Prostate gland (tissue), 2 donors: ENCODE measurements around the gene JAGN1.

Experiments
- CTCF ChIP-seq, 4 experiments: fragments of 200-600 bp in 2 of 4; fragments of 450-650 bp in 2 of 4; sonication (generic) in 2 of 4; IDR thresholded peaks; 1 replicate in 3 of 4; 2 replicates in 1 of 4; pipeline ENCODE4 v1.5.1; 2016 to 2019; ENCODE audit warnings: antibody characterized with exemption in 4 of 4, mild to moderate bottlenecking in 2 of 4, moderate library complexity in 2 of 4
- POLR2A ChIP-seq: fragments of 450-650 bp; IDR thresholded peaks from one replicate; pipeline ENCODE4 v1.6.1; 2016; ENCODE audit warnings: antibody characterized with exemption, mild to moderate bottlenecking
- POLR2AphosphoS5 ChIP-seq: sonication (generic); formaldehyde crosslinking; IDR thresholded peaks from one replicate; pipeline ENCODE4 v1.6.1; 2017; ENCODE audit warnings: antibody characterized with exemption

DNA sequence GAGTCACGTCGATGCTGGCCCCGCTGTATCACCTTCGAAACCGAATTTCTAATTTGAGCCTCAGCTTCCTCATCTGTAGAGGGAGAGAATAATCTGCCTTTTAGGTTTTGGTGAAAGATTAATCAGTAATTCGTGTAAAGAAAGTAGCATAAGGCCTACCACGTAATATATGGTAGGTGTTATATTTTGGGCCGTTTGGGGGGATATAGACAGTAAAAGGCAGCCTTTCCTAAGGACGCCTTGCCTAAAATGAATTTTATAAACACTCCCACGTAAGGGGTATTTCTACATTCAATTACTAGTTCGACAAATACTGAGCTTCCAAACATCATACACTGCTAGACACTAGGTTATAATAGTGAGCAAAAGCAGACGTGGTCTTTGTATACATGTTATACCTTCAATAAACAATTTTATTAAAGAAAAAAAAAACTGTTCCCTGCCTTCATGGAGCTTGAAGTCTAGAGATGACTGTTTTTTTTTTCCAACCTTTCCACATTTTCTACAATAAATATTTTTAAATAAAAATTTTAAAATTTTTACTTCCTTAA, 737 bp downstream of the JAGN1 start:
- TF ChIP-seq CTCF (IDR thresholded peaks at IDR 0.05) (no peak), POLR2A (no peak), POLR2AphosphoS5 (no peak)
